Activated gamma-delta T cell treated with Interleukin-2 at 50 U/mL for 16 hours (primary cell): ENCODE measurements around the gene PIGO.

Source experiments
- DNase-seq: peaks from one replicate; pipeline ENCODE4 v3.0.0-alpha.2; 2020

The PIGO gene

DNA sequence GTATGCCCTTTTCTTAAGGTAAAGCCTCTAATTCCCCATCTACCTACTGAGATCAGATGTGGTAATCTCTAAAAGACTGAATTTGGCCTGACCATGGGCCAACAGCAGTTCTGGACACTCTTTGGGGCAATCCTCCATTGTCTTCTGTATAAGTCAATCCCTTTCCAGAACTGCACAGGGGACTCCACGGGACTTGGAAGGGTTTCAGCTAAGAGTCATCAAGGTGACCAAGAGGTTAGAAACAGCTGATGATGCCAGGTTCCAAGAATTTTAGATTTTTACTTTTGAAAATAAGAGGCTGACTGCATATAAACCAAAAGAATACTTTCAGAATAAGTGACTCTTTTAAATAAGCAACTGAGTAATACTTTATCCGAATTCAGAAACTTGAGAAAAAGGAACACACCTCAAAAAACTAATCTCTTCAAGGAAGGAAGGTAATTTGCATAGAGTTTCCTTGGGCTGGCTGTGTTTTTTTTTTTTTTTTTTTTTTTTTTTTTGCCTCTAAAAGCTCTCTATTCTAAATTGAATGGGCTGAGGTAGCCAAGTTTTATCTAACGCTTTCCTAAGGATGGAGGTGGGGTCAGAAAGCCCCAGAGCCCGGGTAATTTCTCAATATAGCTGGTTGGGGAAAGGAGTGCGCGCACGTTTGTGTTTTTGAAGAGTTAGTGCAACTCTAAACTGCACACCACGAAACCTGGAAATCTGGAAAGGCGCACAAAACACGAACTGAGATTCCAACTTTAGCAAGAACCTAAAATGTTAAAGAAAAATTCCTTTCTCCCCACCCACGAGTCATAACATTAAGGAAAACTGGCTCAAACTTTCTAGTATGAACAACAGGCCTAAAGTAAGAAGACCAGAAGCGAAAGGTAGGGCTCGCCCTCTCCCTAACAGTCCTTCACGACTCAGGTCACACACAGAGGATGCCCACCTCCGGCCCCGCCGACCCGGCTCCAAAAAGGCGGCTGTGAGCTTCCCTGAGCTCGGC lies 25.3 kb downstream of the PIGO start:
- DNase-seq: no peak

DNA sequence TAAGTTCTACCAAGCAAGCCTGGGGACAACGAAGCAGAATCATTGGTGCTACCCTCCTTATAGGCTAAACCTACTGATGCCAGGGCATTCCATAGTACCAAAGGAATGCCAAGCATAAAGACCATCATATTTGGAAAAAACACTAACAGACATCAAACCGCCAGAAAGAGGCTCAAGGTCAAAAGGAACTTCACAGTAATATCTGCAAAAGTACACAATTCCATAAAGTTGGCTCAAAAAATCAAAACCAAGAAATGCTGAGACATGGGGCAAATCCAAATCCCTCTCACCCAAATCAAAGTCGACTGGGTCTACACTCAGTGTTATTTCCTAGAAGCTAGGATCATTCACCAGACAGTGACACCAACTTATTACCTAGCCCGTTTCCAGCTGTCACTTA lies 27.4 kb downstream of the PIGO start:
- DNase-seq: no peak

DNA sequence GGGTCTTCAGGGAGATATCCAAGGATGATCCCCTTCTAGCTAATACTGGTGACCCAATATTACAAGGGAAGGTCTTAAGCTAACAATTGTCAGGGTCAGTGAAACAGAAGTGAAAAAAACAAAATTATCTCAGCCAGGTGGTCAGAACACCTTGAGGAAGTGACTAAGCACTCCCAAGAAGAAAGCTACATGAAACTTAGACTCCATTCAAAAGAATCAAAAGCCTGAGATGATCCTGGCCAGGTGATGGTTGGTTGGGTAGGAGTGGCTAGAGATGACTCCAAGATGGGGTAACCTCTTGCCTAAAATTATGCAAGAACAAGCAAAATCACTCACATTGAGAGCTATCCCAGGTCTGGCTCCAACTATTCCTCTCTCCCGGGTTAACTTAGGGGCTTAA lies 29.3 kb downstream of the PIGO start:
- DNase-seq: no peak

DNA sequence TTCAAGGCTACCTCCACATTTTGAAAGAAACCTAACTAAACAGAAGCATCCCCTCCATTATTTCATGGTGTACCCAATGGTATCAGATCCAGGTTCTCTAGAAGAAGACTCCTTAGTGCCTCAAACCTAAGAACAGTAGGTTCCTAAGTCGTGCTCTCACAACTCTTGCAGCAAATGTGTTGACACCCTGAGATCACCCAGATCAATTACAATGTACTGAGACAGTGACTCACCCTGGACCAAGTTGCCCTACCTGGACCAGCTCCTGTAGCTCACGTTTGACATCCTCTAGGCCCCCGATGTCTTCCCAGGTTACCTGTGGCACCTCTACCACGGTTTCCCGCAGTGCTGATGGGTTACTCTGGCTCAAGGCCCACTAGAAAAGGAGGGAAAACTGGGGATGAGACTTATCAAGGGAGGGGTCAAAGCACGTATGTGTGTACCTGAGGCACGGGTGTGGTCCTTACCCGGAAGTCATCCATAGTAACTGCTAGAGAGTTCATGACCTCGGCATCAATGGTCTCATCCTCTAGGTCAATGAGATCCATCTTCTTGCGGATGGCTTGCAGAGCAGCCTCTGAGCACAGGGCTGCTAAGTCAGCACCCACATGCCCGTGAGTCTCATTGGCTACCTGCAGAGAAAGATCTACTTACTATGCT lies 35.7 kb downstream of the PIGO start:
- DNase-seq: no peak

DNA sequence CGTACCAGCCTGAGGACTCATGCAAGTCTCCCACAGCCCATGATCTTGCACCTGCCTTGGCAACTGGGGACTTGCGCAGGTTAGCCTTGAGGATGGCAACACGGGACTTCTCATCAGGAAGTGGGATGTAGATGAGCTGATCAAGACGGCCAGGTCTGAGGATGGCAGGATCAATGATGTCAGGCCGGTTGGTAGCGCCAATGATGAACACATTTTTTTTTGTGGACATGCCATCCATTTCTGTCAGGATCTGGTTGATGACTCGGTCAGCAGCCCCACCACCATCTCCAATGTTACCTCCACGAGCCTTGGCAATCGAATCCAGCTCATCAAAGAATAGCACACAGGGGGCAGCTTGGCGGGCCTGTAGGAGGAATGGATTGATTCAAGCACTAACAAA lies 37.0 kb downstream of the PIGO start:
- DNase-seq: no peak

DNA sequence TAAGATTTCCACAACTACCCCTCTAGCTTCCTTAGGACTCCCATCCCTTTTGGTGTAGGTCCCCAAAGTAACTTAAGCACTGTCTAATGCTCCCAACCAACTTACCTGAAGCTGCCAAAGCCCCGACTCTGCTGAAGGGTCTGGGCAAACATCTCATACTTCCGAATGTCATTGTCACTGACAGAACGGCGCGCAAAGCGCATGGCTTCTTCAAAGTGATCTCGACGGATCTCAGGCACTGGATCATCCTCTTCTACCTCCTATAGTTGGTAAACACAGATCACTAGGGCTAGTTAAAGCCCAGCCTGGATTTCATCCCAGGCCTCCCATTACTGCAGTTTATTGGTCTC lies 39.1 kb downstream of the PIGO start:
- no peak for DNase-seq

DNA sequence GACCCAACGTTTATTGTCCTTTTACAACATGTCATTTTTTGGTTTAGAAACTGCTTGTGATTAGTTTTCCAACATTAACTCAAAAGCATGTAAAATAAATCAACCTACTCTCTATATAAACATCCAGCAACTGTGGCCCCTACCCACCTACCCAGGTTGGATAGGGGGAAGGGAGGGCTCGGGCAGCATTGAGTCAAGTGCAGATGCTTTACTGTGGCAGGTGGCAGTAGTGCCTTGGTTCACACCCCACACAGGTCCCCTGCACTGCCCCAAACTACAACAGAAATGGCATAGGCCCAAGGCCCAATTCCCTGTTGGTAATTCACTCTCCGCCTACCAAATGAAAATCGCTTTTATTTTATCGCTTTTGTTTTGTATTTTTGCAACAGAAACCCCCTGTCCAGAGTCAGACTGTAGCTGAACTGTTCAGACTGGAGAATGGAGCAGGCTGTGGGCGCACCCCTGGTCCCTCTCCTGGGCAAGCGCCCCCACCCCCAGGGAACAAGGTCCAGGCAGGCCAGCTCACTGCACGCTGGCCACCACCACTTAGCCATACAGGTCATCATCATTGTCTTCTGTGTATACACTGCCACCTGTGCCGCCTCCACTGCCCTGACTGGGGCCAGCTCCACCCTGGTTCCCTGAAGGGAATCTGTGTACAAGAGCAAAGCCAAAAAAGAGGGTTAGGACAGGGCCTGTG lies 39.7 kb downstream of the PIGO start:
- no peak for DNase-seq

DNA sequence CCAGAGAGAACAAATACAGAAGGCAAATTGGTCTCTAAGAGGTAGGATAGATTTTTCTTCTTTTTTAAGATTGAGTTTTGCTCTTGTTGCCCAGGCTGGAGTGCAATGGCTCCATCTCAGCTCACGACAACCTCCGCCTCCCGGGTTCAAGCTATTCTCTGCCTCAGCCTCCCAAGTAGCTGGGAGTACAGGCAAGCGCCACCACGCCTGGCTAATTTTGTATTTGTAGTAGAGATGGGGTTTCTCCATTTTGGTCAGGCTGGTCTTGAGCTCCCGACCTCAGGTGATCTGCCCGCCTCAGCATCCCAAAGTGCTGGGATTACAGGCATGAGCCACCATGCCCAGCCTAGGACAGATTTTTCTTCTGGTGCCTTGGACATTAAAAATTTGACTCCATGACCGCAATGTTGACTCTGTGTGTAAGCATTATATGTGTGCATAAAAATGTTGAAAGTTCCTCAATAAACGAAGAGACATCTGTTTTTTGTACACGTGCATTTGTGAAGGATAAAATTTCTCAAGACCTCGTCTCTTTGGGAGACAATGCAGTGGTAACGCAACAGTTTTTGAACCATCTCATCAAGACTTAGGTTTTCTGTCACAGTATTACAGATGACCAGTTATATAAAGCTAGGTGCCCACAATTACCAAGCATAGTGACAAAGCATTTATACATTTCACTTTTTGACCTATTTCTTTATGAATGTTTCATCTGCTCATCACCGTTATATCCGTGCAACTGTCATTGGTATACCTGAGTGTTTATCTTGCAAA lies 41.3 kb downstream of the PIGO start:
- DNase-seq: no peak

DNA sequence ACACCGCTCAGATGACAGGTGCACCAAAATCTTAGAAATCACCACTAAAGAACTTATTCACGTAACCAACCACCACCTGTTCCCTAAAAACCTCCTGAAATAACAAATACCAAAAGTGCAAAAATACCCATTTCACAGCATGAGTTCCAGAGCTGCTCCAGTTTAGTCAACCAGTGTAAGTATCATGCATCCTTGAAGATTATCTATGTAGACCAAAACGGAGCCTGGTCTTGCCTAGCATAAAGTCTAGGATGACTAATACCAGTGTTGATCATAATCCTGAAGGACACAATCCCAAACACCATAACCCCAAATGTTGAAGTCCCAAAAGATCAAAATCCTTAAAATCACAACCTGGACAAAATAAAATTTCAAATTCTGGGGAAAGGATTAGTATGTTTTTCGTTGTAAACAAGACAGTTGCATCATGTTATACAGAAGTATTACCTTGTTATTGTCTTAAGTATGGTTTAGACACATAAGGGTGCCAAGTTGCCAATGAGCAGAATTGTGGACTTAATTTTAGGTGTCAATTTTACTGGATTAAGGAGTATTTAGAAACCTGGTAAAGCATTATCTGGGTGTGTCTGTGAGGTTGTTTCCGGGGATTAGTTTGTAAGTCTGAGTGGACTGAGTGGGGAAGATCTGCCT lies 42.1 kb downstream of the PIGO start:
- DNase-seq: no peak

DNA sequence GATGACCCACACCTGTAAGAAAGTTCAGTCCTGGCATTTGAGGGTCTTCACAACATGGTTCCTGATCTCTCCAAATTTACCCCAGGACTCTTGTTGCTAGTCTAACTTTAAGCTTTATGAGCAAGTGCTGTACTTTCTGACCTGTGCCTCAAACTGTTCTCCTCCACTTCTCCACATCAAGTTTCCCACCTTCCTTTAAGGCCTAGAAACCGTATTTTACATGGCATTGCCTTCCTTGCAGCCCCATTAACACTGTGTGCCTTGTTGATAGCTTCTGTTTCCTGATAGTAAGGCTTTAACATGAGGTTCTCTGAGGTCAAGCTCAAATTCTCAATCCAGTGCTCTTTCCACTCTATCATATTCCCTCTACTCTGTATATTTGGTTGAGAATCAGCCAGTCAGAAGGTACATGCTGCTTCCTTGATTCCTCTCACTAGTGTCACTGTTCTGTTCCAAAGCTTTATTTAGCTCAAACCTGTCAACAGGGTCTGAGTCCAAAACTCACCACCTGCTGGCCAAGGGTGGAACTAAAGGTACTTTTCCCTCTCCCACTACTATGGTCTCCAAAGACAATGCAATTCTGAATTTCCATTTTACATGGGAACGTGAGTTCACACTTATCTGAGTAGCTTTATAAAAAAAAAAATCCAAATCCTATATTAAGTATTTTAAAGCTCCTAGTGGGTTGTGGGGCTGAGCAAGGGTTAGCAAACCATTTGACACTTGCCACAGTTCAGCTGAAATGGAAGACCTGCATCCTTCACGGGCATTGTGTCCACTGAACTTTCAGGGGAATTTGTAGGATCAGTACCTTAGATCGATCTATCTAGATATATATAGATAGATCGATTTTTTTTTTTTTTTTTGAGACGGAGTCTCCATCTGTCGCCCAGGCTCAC lies 45.1 kb downstream of the PIGO start:
- peak; percentile 45 for DNase-seq

DNA sequence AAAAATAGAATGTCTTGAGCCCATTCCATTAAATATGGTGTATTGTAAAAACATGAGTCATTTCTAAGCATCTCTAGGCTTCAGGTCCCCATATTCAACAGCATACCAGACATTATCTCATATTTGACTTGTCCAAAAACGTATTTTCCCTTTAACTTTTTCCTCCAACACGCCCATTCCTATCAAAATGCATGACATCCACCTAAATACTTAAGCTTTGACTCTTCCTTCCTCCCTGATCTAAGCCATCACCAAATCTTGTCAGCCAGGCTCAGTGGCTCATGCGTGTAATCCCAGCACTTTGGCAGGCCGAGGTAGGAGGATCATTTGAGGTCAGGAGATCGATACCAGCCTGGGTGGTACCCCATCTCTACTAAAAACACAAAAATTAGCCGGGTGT lies 47.9 kb downstream of the PIGO start:
- DNase-seq: no peak

DNA sequence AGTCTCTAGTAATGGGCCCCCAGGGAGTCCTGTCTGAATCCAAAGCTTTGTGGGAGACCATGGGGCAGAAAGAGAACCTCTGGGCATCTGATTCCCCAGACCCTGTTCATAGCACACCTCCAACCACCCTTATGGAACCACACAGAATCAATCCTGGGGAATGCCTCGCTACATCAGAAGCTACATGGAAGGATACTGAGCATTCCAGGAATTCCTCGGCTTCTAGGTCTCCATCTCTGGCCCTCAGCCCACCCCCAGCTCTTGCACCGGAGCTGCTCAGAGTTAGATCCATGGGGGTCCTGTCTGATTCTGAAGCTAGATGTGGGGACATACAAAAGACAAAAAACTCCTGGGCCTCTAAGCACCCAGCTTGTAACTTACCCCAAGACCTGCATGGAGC lies 52.3 kb downstream of the PIGO start:
- no peak for DNase-seq

DNA sequence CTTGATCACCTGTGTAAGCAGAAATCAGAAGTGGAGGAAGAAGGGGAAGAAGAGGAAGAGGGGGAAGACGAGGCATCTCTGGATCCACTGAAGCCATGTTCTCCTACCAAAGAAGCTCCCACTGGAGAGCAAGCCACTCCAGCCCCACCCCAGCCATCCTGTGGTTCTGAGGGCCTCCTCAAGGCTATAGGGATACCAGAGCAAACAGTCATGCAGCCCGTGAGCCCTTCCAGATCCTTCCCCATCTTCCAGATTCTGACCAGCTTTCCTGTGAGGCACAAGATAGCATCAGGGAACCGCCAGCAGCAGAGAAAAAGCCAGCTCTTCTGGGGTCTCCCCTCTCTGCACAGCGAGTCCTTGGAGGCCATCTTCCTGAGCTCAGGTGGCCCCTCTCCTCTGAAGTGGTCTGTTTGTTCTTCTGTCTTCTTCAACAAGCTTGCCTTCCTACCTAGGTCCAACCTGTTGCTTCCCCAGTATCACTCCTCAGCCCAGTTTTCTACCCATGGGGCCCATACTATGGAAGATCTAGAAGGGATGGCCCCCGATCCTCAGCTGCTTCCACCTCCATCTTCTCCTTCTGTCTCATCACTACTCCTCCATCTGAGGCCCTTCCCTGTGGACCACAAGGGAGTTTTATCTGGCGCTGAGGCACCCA lies 53.4 kb downstream of the PIGO start:
- DNase-seq: no peak

DNA sequence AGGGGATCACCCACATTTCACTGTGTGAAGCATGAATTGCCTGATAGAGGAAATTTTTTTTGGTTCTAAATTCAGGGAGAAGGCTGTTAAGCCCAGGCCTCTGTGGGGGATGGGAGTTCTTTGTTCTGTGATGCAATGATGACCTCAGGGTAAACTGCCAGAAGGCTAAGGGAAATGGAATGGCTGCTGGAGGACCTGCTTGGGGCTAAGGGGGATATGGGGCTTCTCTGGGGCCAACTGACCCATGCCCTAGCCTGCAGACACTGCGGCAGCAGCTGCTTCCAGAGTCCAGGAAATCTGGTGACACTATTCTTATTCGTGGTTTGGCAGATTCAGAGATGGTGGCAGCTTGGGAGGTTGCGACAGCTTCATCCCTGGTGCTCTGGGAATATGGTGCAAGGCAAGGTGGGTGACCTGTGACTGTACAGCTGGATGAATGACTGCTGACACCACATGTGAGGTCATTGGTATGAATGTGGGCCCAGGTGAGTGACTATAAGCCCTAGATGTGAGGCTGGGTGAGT lies 54.2 kb downstream of the PIGO start:
- DNase-seq: no peak
